Measurements from ENCODE around the gene STK40. TPM values are rescaled to one million over a fixed set of nuclear protein-coding genes. Genes with fewer than 3 reads are reported as not detected.
A peak's percentile ranks its signal among the peaks of the same experiment; 100 is the strongest.

Gene STK40
- 10.0 and 13.2 TPM in 2 replicates for total RNA-seq (2014; rRNA removed; shearing (Covaris generic); ENCODE audit: low replicate concordance)

- DNase-seq, result peak; percentile 98
- Histone ChIP-seq H3K4me3 (peak within 1 kb of the TSS; percentile 86), H3K9me3 (no peaks in the 10 kb centered on the region), H3K36me3 (peaks cover 17% of the 10 kb centered on the region), H3K27me3 (no peaks in the 10 kb centered on the region)
These were observed at the start of gene STK40 for GRCh38 chr1:36385410-36386264. Gene STK40 (minus strand): TSS chr1:36385924. CDS start chr1:36361332, 24,592 bp downstream.

DNA sequence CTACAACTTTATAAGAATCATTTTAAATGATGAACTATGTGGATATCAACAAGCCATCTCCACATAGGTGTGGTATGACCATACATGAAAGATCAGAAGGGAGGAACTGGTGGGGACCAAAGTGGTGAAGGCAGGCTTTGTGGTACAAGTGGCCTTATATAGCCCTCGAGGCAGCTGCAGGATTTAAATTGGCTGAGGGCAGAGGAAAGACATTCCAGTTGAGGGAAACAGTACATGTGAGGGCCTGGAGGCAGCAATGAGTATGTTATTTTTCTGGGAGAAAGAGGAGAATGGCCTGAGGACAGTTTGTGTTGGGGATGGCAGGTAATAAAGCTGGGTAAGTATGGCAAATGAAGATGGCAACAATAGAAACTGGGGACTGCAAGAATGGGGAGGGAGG lies 47.4 kb upstream of the STK40 start:
- Histone ChIP-seq H3K27me3 (no peaks in the 10 kb centered on the region), H3K36me3 (no peaks in the 10 kb centered on the region; the same call in 1 of the 2 replicates), H3K9me3 (no peaks in the 10 kb centered on the region), H3K4me3 (no peak overlapping the region)
- DNase-seq, result no peak

- Histone ChIP-seq H3K27me3 (no peaks in the 10 kb centered on the region), H3K36me3 (no peaks in the 10 kb centered on the region; the same call in 1 of the 2 replicates), H3K4me3 (no peak overlapping the region), H3K9me3 (no peaks in the 10 kb centered on the region)
- DNase-seq, result no peak
These were observed 46.9 kb upstream of the STK40 start for GRCh38 chr1:36432616-36433015.

- Histone ChIP-seq H3K4me3 (no peak overlapping the region), H3K36me3 (peaks cover 15% of the 10 kb centered on the region), H3K27me3 (no peaks in the 10 kb centered on the region), H3K9me3 (no peaks in the 10 kb centered on the region)
- DNase-seq, result no peak
These were observed 40.1 kb upstream of the STK40 start for GRCh38 chr1:36425791-36426190.

GRCh38 chr1:36421649-36422048 lies 35.9 kb upstream of the STK40 start:
- Histone ChIP-seq H3K36me3 (peaks cover 15% of the 10 kb centered on the region), H3K4me3 (no peak overlapping the region), H3K9me3 (no peaks in the 10 kb centered on the region), H3K27me3 (no peaks in the 10 kb centered on the region)
- DNase-seq, result no peak

- Histone ChIP-seq H3K27me3 (no peaks in the 10 kb centered on the region), H3K36me3 (peaks cover 15% of the 10 kb centered on the region), H3K4me3 (no peak overlapping the region), H3K9me3 (no peaks in the 10 kb centered on the region)
- peak; percentile 70 for DNase-seq
These were observed 35.2 kb upstream of the STK40 start for GRCh38 chr1:36420836-36421317.

DNA sequence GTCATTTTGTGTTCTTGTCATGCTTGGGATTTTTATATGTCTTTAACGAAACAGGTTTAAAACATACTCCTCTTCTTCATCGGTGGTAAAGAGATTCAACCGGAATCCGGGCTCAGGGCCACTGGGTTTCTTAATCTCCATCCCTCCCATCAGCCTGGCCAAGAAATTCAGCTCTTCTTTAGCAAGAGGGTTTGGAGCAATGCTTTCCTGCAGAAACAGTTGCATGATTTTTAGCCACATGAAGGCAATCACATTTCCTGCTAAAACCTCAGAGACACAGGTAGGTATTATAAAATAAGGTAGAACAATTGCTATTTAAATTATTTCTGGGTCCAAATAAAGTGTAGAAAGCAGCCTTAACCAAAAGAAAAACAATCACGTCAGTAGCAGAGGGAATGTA lies 34.7 kb upstream of the STK40 start:
- peaks cover 15% of the 10 kb centered on the region for H3K36me3 ChIP-seq
- H3K4me3 ChIP-seq, result no peak overlapping the region
- H3K9me3 ChIP-seq, result no peaks in the 10 kb centered on the region
- no peaks in the 10 kb centered on the region for H3K27me3 ChIP-seq
- DNase-seq, result no peak

DNA sequence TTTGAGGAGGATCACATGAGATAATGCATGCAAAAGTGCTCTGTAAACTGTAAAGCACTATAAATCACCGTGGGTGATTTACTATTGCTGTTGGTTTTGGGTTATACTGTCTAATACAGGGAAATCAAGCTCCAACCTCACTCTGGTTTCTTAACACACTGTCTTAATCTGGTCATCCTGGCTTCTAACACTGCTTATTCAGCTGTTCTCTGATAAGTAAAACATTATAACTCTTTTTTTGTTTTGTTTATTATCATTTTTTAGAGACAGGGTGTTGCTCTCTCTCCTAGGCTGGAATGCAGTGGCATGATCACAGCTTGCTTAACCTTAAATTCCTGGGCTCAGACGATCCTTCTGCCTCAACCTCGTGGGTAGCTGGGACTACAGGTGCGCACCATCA lies 33.8 kb upstream of the STK40 start:
- DNase-seq, result no peak
- Histone ChIP-seq H3K36me3 (peaks cover 17% of the 10 kb centered on the region), H3K4me3 (no peak overlapping the region), H3K27me3 (no peaks in the 10 kb centered on the region), H3K9me3 (no peaks in the 10 kb centered on the region)

GRCh38 chr1:36419140-36419539 lies 33.4 kb upstream of the STK40 start:
- Histone ChIP-seq H3K9me3 (no peaks in the 10 kb centered on the region), H3K4me3 (no peak overlapping the region), H3K36me3 (peaks cover 18% of the 10 kb centered on the region), H3K27me3 (no peaks in the 10 kb centered on the region)
- no peak for DNase-seq

DNA sequence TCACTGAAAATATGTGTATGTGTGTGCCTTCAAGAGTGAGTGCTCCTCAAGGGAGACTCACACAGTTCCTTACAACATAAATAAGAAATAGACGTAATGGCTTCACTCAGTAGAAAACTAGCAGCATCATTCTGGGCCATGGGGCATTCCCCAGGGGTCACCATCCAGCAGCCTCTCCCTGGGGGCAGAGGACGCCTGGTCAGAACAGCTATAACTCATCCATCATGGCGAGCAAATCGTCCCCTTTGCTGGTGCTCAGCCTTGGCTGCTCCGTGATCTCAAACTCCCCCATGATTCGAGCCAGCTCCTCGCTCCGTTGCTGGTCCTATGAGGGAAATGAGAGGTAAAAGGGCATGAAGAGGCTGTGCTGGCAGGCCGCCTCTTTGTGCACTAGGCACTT lies 32.2 kb upstream of the STK40 start:
- H3K27me3 ChIP-seq, result no peaks in the 10 kb centered on the region
- DNase-seq, result no peak
- H3K36me3 ChIP-seq, result peaks cover 23% of the 10 kb centered on the region
- no peaks in the 10 kb centered on the region for H3K9me3 ChIP-seq
- H3K4me3 ChIP-seq, result no peak overlapping the region

- H3K4me3 ChIP-seq, result no peak overlapping the region
- no peaks in the 10 kb centered on the region for H3K27me3 ChIP-seq
- no peak for DNase-seq
These were observed 30.1 kb upstream of the STK40 start for GRCh38 chr1:36415661-36416326.

DNA sequence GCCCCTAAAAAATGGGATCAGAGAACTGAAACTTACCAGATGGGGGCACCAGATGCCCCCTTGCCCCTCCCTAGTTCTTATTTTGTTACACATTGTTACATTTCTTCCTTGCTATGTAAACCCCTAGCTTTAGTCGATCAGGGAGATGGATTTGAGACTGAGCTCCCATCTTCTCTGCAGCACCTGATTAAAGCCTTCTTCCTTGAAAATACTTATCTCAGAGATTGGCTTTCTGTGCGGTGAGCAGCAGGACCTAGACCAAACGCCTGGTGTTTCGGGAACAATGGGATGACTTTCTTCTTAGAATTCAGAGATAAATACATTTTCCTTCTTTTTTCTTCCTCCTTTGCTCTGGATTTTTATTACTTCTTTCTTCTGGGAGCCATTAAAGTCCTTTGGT lies 28.7 kb upstream of the STK40 start:
- Histone ChIP-seq H3K4me3 (no peak overlapping the region), H3K9me3 (no peaks in the 10 kb centered on the region), H3K36me3 (peaks cover 28% of the 10 kb centered on the region), H3K27me3 (no peaks in the 10 kb centered on the region)
- no peak for DNase-seq

More at GRCh38 chr1:36415661-36416326, 30.1 kb upstream of the STK40 start:
- Histone ChIP-seq H3K36me3 (peaks cover 19% of the 10 kb centered on the region), H3K9me3 (no peaks in the 10 kb centered on the region)

GRCh38 chr1:36411674-36412648 lies 26.2 kb upstream of the STK40 start:
- no peak overlapping the region for H3K4me3 ChIP-seq
- H3K27me3 ChIP-seq, result no peaks in the 10 kb centered on the region
- DNase-seq, result peak; percentile 6

DNA sequence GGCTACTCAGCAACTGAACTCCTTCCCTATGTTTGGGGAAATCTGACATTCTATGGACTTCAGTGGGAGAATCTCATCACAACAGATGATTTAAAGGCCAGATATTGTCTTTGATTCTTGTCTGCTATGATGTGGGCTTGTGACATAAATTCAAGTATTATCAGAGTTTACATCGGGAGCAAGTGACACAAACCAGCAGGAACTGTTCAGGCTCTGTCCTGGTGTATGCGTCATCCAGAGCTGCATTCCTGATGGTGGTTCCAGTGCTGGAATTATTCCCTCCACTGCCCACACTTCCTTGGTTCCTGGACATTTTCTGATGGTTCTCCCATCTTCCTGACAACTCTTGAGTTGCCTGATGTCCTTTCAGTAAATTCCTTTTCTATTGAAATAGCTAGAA lies 22.8 kb upstream of the STK40 start:
- Histone ChIP-seq H3K27me3 (no peaks in the 10 kb centered on the region), H3K4me3 (no peak overlapping the region), H3K9me3 (no peaks in the 10 kb centered on the region), H3K36me3 (peaks cover 25% of the 10 kb centered on the region)
- DNase-seq, result no peak

More at GRCh38 chr1:36411674-36412648, 26.2 kb upstream of the STK40 start:
- Histone ChIP-seq H3K36me3 (peaks cover 28% of the 10 kb centered on the region), H3K9me3 (no peaks in the 10 kb centered on the region)

GRCh38 chr1:36406440-36406839 lies 20.7 kb upstream of the STK40 start:
- no peaks in the 10 kb centered on the region for H3K9me3 ChIP-seq
- no peak overlapping the region for H3K4me3 ChIP-seq
- H3K36me3 ChIP-seq, result peaks cover 12% of the 10 kb centered on the region
- no peaks in the 10 kb centered on the region for H3K27me3 ChIP-seq
- no peak for DNase-seq

GRCh38 chr1:36402504-36402890 lies 16.8 kb upstream of the STK40 start:
- H3K4me3 ChIP-seq, result no peak overlapping the region
- H3K36me3 ChIP-seq, result no peaks in the 10 kb centered on the region
- no peak for DNase-seq
- H3K9me3 ChIP-seq, result no peaks in the 10 kb centered on the region
- H3K27me3 ChIP-seq, result no peaks in the 10 kb centered on the region

Data from MG63 (cell line).